ENCODE results near the gene FOXP1.

FOXP1 gene

GRCh38 chr3:71428841-71429596 lies 154.5 kb downstream of the FOXP1 start (continued):
- TF ChIP-seq ARNTL (CRISPR knock-in tag; IDR thresholded peaks at IDR 0.05; ENCODE audit: borderline replicate concordance, low read depth), result no peak

DNA sequence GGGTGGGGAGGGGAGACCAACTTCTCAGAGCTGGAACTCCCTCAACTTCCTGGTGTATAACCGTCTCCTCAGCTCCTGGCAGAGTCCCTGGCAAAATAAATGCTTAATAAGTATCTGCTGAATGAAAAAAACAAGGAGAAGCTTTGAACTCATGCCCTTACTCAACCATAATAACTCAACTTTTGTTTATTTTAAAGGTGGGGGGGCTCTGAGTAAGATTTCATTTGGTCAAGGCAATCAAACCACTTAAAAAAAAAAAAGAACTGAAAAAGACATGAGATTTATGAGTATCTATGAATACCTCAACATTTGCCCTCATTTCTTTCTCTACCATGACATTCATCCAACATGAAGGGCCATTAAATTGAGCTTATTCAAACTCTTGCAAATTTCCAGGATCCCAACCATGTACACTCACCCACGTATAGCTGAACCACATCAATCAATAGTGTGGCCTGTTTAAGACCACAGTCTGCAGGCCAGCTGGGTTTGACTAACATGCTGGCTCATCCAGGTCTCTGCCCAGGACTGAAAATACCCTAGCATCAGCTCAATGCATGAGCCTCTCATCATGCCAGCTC lies 157.9 kb downstream of the FOXP1 start:
- peak; percentile 58 for TF ChIP-seq ISL1 (CRISPR knock-in tag; IDR thresholded peaks at IDR 0.05)
- no peak for TF ChIP-seq ZNF565 (CRISPR knock-in tag; conservative IDR thresholded peaks at IDR 0.05; ENCODE audit: low read depth)
- TF ChIP-seq ZC3H10 (CRISPR knock-in tag; IDR thresholded peaks at IDR 0.05), result peak; percentile 35; the same call in 1 of the 2 replicates
- no peak for TF ChIP-seq RARB (CRISPR knock-in tag; IDR thresholded peaks at IDR 0.05)
- TF ChIP-seq, protein P1, sequence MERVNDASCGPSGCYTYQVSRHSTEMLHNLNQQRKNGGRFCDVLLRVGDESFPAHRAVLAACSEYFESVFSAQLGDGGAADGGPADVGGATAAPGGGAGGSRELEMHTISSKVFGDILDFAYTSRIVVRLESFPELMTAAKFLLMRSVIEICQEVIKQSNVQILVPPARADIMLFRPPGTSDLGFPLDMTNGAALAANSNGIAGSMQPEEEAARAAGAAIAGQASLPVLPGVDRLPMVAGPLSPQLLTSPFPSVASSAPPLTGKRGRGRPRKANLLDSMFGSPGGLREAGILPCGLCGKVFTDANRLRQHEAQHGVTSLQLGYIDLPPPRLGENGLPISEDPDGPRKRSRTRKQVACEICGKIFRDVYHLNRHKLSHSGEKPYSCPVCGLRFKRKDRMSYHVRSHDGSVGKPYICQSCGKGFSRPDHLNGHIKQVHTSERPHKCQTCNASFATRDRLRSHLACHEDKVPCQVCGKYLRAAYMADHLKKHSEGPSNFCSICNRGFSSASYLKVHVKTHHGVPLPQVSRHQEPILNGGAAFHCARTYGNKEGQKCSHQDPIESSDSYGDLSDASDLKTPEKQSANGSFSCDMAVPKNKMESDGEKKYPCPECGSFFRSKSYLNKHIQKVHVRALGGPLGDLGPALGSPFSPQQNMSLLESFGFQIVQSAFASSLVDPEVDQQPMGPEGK (CRISPR knock-in tag; IDR thresholded peaks at IDR 0.05; ENCODE audit: borderline replicate concordance), result peak; percentile 75; the same call in 1 of the 2 replicates
- TF ChIP-seq TOX (CRISPR knock-in tag; IDR thresholded peaks at IDR 0.05; ENCODE audit: borderline replicate concordance), result peak; percentile 65; the same call in 1 of the 2 replicates
- ATAC-seq, result peak; percentile 55

DNA sequence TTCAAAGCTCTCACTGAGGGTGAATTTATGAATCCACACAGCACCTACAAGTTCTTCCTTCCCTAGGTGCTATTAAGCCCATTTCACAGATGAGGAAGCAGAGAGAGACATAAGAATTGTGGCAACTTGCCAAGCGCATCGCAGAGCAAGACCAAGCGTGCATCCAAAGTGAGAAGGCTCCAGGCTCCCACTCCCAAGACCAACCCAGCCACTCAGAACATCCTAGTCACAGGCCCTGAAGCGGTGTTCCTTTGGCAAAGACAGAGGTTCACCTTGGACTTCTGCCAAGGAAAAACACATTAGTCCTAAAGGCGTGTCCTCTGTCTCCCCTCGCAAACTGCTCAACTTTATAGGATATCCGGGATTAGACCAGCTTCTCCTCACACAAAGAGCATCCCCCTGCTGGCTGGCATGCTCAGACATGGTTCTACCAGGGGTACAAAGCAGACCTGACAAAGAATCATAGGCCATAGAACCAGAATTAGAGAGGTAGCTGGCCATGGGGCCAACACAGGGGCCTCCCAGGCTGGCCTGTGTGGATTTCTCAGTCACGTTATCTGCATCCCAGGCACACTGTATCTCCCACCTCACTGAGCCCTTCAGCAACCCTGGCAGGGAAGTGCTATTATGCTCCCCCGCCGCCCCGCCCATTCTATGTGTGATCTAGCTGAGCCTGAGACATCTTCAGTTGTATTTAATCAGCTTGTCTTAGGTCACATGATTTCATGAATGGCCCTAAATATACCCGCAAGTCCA lies 160.2 kb downstream of the FOXP1 start:
- peak; percentile 68 for ATAC-seq

GRCh38 chr3:71421820-71422566 lies 161.5 kb downstream of the FOXP1 start:
- no peak for ATAC-seq
- TF ChIP-seq ESRRG (CRISPR knock-in tag; IDR thresholded peaks at IDR 0.05), result no peak
- no peak for TF ChIP-seq ZNF565 (CRISPR knock-in tag; conservative IDR thresholded peaks at IDR 0.05; ENCODE audit: low read depth)
- no peak for TF ChIP-seq TCF4 (CRISPR knock-in tag; IDR thresholded peaks at IDR 0.05; ENCODE audit: borderline replicate concordance)
- no peak for TF ChIP-seq ARNTL (CRISPR knock-in tag; IDR thresholded peaks at IDR 0.05; ENCODE audit: borderline replicate concordance, low read depth)
- TF ChIP-seq ZFP30 (CRISPR knock-in tag; IDR thresholded peaks at IDR 0.05), result no peak
- TF ChIP-seq, protein P2, sequence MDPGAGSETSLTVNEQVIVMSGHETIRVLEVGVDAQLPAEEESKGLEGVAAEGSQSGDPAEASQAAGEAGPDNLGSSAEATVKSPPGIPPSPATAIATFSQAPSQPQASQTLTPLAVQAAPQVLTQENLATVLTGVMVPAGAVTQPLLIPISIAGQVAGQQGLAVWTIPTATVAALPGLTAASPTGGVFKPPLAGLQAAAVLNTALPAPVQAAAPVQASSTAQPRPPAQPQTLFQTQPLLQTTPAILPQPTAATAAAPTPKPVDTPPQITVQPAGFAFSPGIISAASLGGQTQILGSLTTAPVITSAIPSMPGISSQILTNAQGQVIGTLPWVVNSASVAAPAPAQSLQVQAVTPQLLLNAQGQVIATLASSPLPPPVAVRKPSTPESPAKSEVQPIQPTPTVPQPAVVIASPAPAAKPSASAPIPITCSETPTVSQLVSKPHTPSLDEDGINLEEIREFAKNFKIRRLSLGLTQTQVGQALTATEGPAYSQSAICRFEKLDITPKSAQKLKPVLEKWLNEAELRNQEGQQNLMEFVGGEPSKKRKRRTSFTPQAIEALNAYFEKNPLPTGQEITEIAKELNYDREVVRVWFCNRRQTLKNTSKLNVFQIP (CRISPR knock-in tag; IDR thresholded peaks at IDR 0.05; ENCODE audit: borderline replicate concordance, low read depth), result no peak
- TF ChIP-seq, protein P3, sequence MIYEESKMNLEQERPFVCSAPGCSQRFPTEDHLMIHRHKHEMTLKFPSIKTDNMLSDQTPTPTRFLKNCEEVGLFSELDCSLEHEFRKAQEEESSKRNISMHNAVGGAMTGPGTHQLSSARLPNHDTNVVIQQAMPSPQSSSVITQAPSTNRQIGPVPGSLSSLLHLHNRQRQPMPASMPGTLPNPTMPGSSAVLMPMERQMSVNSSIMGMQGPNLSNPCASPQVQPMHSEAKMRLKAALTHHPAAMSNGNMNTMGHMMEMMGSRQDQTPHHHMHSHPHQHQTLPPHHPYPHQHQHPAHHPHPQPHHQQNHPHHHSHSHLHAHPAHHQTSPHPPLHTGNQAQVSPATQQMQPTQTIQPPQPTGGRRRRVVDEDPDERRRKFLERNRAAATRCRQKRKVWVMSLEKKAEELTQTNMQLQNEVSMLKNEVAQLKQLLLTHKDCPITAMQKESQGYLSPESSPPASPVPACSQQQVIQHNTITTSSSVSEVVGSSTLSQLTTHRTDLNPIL (CRISPR knock-in tag; IDR thresholded peaks at IDR 0.05; ENCODE audit: low read depth), result no peak

More for the DNA sequence above, 160.2 kb downstream of the FOXP1 start:
- TF ChIP-seq BACH2 (CRISPR knock-in tag; IDR thresholded peaks at IDR 0.05; ENCODE audit: borderline replicate concordance), result no peak
- TF ChIP-seq ISL1 (CRISPR knock-in tag; IDR thresholded peaks at IDR 0.05), result no peak
- TF ChIP-seq ESRRG (CRISPR knock-in tag; IDR thresholded peaks at IDR 0.05), result no peak
- no peak for TF ChIP-seq ZFP3 (CRISPR knock-in tag; IDR thresholded peaks at IDR 0.05)
- TF ChIP-seq TCF4 (CRISPR knock-in tag; IDR thresholded peaks at IDR 0.05; ENCODE audit: borderline replicate concordance), result no peak
- TF ChIP-seq SNAI2 (CRISPR knock-in tag; IDR thresholded peaks at IDR 0.05), result no peak
- no peak for TF ChIP-seq ZNF70 (CRISPR knock-in tag; IDR thresholded peaks at IDR 0.05)
- no peak for TF ChIP-seq CSDC2 (CRISPR knock-in tag; IDR thresholded peaks at IDR 0.05)
- no peak for TF ChIP-seq RARB (CRISPR knock-in tag; IDR thresholded peaks at IDR 0.05)
- no peak for TF ChIP-seq TOX (CRISPR knock-in tag; IDR thresholded peaks at IDR 0.05; ENCODE audit: borderline replicate concordance)
- TF ChIP-seq ARNTL (CRISPR knock-in tag; IDR thresholded peaks at IDR 0.05; ENCODE audit: borderline replicate concordance, low read depth), result no peak
- TF ChIP-seq OSR1 (CRISPR knock-in tag; IDR thresholded peaks at IDR 0.05), result no peak
- TF ChIP-seq ZC3H10 (CRISPR knock-in tag; IDR thresholded peaks at IDR 0.05), result no peak
- no peak for TF ChIP-seq GLIS3 (CRISPR knock-in tag; IDR thresholded peaks at IDR 0.05)

Measured in SK-N-SH treated with all-trans-retinoic acid at 6 μM for 48 hours (cell line).